ENCODE measurements around the gene MTREX.
A peak's percentile ranks its signal among the peaks of the same experiment; 100 is the strongest.
"Not testable (repeated sequence)": the region's sequence is repeated elsewhere in the genome, so short reads cannot be mapped to it uniquely, and the experiment has no call there.

The MTREX gene

GRCh38 chr5:55316837-55317236, 9.0 kb downstream of the MTREX start:
- H3K14ac ChIP-seq (ENCODE audit: low read length in 2 of 2), result no peak overlapping the region
- peaks cover 3% of the 10 kb centered on the region for H3K9me3 ChIP-seq (ENCODE audit: control insufficient read depth, low read length)
- H2BK15ac ChIP-seq (ENCODE audit: low read depth, poor library complexity, severe bottlenecking), result no peak overlapping the region
- H2BK12ac ChIP-seq (ENCODE audit: low read length in 2 of 2), result no peak overlapping the region
- H2AK5ac ChIP-seq (ENCODE audit: low read length, severe bottlenecking), result no peak overlapping the region
- H3K27me3 ChIP-seq (ENCODE audit: control insufficient read depth in 1 of 2, insufficient read depth in 1 of 2, low read length in 2 of 2), result no peaks in the 10 kb centered on the region
- H3K79me1 ChIP-seq (replicated peaks; ENCODE audit: low read length, poor library complexity, severe bottlenecking), result peaks cover 10% of the 10 kb centered on the region
- H3K4me1 ChIP-seq (ENCODE audit: control insufficient read depth, insufficient read depth, low read depth, low read length), result peaks cover 3% of the 10 kb centered on the region
- H3K23ac ChIP-seq (ENCODE audit: low read length in 2 of 2), result no peak overlapping the region
- H3K27ac ChIP-seq (ENCODE audit: low read length, poor library complexity, severe bottlenecking), result no peak overlapping the region
- H2BK120ac ChIP-seq (ENCODE audit: low read depth, low read length), result no peak overlapping the region
- H3K4ac ChIP-seq (ENCODE audit: low read depth in 1 of 2, low read length in 2 of 2), result no peak overlapping the region
- H2AFZ ChIP-seq (ENCODE audit: low read depth, low read length), result no peak overlapping the region
- no peak overlapping the region for H3K4me2 ChIP-seq (ENCODE audit: low read length, poor library complexity, severe bottlenecking)
- no peak overlapping the region for H3K9ac ChIP-seq (ENCODE audit: low read length)
- no peak overlapping the region for H4K8ac ChIP-seq (ENCODE audit: low read length)
- H3K4me3 ChIP-seq (ENCODE audit: insufficient read depth in 1 of 2, low read depth in 1 of 2, low read length in 2 of 2), result no peak overlapping the region
- H3K36me3 ChIP-seq (ENCODE audit: control insufficient read depth in 1 of 2, insufficient read depth in 2 of 2, low read depth in 1 of 2, low read length in 2 of 2), result peaks cover 0 to 4% of the 10 kb centered on the region in 2 experiments
- DNase-seq, result no peak
- no peak overlapping the region for H4K91ac ChIP-seq (ENCODE audit: low read length)
- no peak overlapping the region for H3K18ac ChIP-seq (ENCODE audit: low read depth in 1 of 2, low read length in 2 of 2)
- no peak overlapping the region for H2BK5ac ChIP-seq (ENCODE audit: low read depth, low read length, poor library complexity, severe bottlenecking)

- not testable (repeated sequence) for H3K9me3 ChIP-seq (ENCODE audit: control insufficient read depth, low read length); H2AK5ac ChIP-seq (ENCODE audit: low read length, severe bottlenecking); H3K18ac ChIP-seq (ENCODE audit: low read depth in 1 of 2, low read length in 2 of 2); H3K4me3 ChIP-seq (ENCODE audit: insufficient read depth in 1 of 2, low read depth in 1 of 2, low read length in 2 of 2); H2BK120ac ChIP-seq (ENCODE audit: low read depth, low read length); H3K4ac ChIP-seq (ENCODE audit: low read depth in 1 of 2, low read length in 2 of 2); H3K4me1 ChIP-seq (ENCODE audit: control insufficient read depth, insufficient read depth, low read depth, low read length); H3K36me3 ChIP-seq (ENCODE audit: control insufficient read depth in 1 of 2, insufficient read depth in 2 of 2, low read depth in 1 of 2, low read length in 2 of 2); H3K9ac ChIP-seq (ENCODE audit: low read length); H3K14ac ChIP-seq (ENCODE audit: low read length in 2 of 2); H3K27me3 ChIP-seq (ENCODE audit: control insufficient read depth in 1 of 2, insufficient read depth in 1 of 2, low read length in 2 of 2); H4K91ac ChIP-seq (ENCODE audit: low read length); H4K8ac ChIP-seq (ENCODE audit: low read length); H2AFZ ChIP-seq (ENCODE audit: low read depth, low read length); DNase-seq; H3K27ac ChIP-seq (ENCODE audit: low read length, poor library complexity, severe bottlenecking); H2BK12ac ChIP-seq (ENCODE audit: low read length in 2 of 2); H3K4me2 ChIP-seq (ENCODE audit: low read length, poor library complexity, severe bottlenecking); H2BK5ac ChIP-seq (ENCODE audit: low read depth, low read length, poor library complexity, severe bottlenecking); H3K23ac ChIP-seq (ENCODE audit: low read length in 2 of 2); H2BK15ac ChIP-seq (ENCODE audit: low read depth, poor library complexity, severe bottlenecking)
- H3K79me1 ChIP-seq (replicated peaks; ENCODE audit: low read length, poor library complexity, severe bottlenecking), result peaks cover 12% of the 10 kb centered on the region
- WGBS, result 100% methylated on average over 4 of the region's 4 CpGs
Observed at GRCh38 chr5:55318237-55318636, 10.4 kb downstream of the MTREX start.

- Histone ChIP-seq H2AK5ac (ENCODE audit: low read length, severe bottlenecking) (no peak overlapping the region), H4K8ac (ENCODE audit: low read length) (no peak overlapping the region), H3K27me3 (ENCODE audit: control insufficient read depth in 1 of 2, insufficient read depth in 1 of 2, low read length in 2 of 2) (no peaks in the 10 kb centered on the region), H3K23ac (ENCODE audit: low read length in 2 of 2) (no peak overlapping the region), H2BK12ac (ENCODE audit: low read length in 2 of 2) (no peak overlapping the region), H2BK5ac (ENCODE audit: low read depth, low read length, poor library complexity, severe bottlenecking) (no peak overlapping the region), H3K79me1 (replicated peaks; ENCODE audit: low read length, poor library complexity, severe bottlenecking) (peaks cover 12% of the 10 kb centered on the region), H3K18ac (ENCODE audit: low read depth in 1 of 2, low read length in 2 of 2) (no peak overlapping the region), H2BK120ac (ENCODE audit: low read depth, low read length) (no peak overlapping the region), H3K36me3 (ENCODE audit: control insufficient read depth in 1 of 2, insufficient read depth in 2 of 2, low read depth in 1 of 2, low read length in 2 of 2) (peaks cover 0 to 14% of the 10 kb centered on the region in 2 experiments), H3K9ac (ENCODE audit: low read length) (no peak overlapping the region), H3K4me2 (ENCODE audit: low read length, poor library complexity, severe bottlenecking) (no peak overlapping the region), H3K4me1 (ENCODE audit: control insufficient read depth, insufficient read depth, low read depth, low read length) (peaks cover 2% of the 10 kb centered on the region), H3K4ac (ENCODE audit: low read depth in 1 of 2, low read length in 2 of 2) (no peak overlapping the region), H3K9me3 (ENCODE audit: control insufficient read depth, low read length) (peaks cover 3% of the 10 kb centered on the region), H3K14ac (ENCODE audit: low read length in 2 of 2) (no peak overlapping the region), H3K27ac (ENCODE audit: low read length, poor library complexity, severe bottlenecking) (no peak overlapping the region), H2BK15ac (ENCODE audit: low read depth, poor library complexity, severe bottlenecking) (no peak overlapping the region), H3K4me3 (ENCODE audit: insufficient read depth in 1 of 2, low read depth in 1 of 2, low read length in 2 of 2) (no peak overlapping the region), H4K91ac (ENCODE audit: low read length) (no peak overlapping the region), H2AFZ (ENCODE audit: low read depth, low read length) (no peak overlapping the region)
- no CpG with 5 or more reads among the region's 1 CpG for WGBS
- no peak for DNase-seq
Observed at GRCh38 chr5:55319491-55319890, 11.7 kb downstream of the MTREX start.

- H3K23ac ChIP-seq (ENCODE audit: low read length in 2 of 2), result no peak overlapping the region
- no peak overlapping the region for H4K91ac ChIP-seq (ENCODE audit: low read length)
- H3K36me3 ChIP-seq (ENCODE audit: control insufficient read depth in 1 of 2, insufficient read depth in 2 of 2, low read depth in 1 of 2, low read length in 2 of 2), result peaks cover 4 to 16% of the 10 kb centered on the region in 2 experiments
- no peak overlapping the region for H2BK12ac ChIP-seq (ENCODE audit: low read length in 2 of 2)
- peak overlapping the region; percentile 81 for H3K9ac ChIP-seq (ENCODE audit: low read length)
- H4K8ac ChIP-seq (ENCODE audit: low read length), result no peak overlapping the region
- H3K79me1 ChIP-seq (replicated peaks; ENCODE audit: low read length, poor library complexity, severe bottlenecking), result peaks cover 13% of the 10 kb centered on the region
- no peak for DNase-seq
- H3K4me2 ChIP-seq (ENCODE audit: low read length, poor library complexity, severe bottlenecking), result no peak overlapping the region
- H3K18ac ChIP-seq (ENCODE audit: low read depth in 1 of 2, low read length in 2 of 2), result no peak overlapping the region
- H2BK5ac ChIP-seq (ENCODE audit: low read depth, low read length, poor library complexity, severe bottlenecking), result no peak overlapping the region
- no peak overlapping the region for H3K14ac ChIP-seq (ENCODE audit: low read length in 2 of 2)
- no peak overlapping the region for H3K4ac ChIP-seq (ENCODE audit: low read depth in 1 of 2, low read length in 2 of 2)
- H2BK15ac ChIP-seq (ENCODE audit: low read depth, poor library complexity, severe bottlenecking), result no peak overlapping the region
- WGBS, result 91% methylated on average over 1 of the region's 4 CpGs
- peak overlapping the region in 1 of 2 experiments; percentile 52 for H3K4me3 ChIP-seq (ENCODE audit: insufficient read depth in 1 of 2, low read depth in 1 of 2, low read length in 2 of 2)
- no peak overlapping the region for H3K27ac ChIP-seq (ENCODE audit: low read length, poor library complexity, severe bottlenecking)
- no peak overlapping the region for H2AK5ac ChIP-seq (ENCODE audit: low read length, severe bottlenecking)
- H2BK120ac ChIP-seq (ENCODE audit: low read depth, low read length), result no peak overlapping the region
- no peaks in the 10 kb centered on the region for H3K27me3 ChIP-seq (ENCODE audit: control insufficient read depth in 1 of 2, insufficient read depth in 1 of 2, low read length in 2 of 2)
- no peak overlapping the region for H2AFZ ChIP-seq (ENCODE audit: low read depth, low read length)
- H3K9me3 ChIP-seq (ENCODE audit: control insufficient read depth, low read length), result peaks cover 3% of the 10 kb centered on the region
- H3K4me1 ChIP-seq (ENCODE audit: control insufficient read depth, insufficient read depth, low read depth, low read length), result no peaks in the 10 kb centered on the region
Observed at GRCh38 chr5:55320571-55320970, 12.8 kb downstream of the MTREX start.
